GM21786 (cell line): ENCODE measurements around the gene CSPG4.
"Not testable (repeated sequence)": the region's sequence is repeated elsewhere in the genome, so short reads cannot be mapped to it uniquely, and the experiment has no call there.

ENCODE experiments used
- ATAC-seq: cut with Tn5 transposase; IDR thresholded peaks from one replicate; pipeline ENCODE4 v1.9.1; 2021; ENCODE audit not compliant: unreplicated experiment

Gene CSPG4

GRCh38 chr15:75705854-75706681 lies 6.6 kb downstream of the CSPG4 start:
- no peak for ATAC-seq

- ATAC-seq, result not testable (repeated sequence)
Observed at GRCh38 chr15:75705375-75705774, 7.3 kb downstream of the CSPG4 start.

GRCh38 chr15:75704618-75705017 lies 8.0 kb downstream of the CSPG4 start:
- no peak for ATAC-seq

GRCh38 chr15:75704263-75704615 lies 8.4 kb downstream of the CSPG4 start:
- ATAC-seq, result no peak

GRCh38 chr15:75703440-75704262 lies 9.0 kb downstream of the CSPG4 start:
- not testable (repeated sequence) for ATAC-seq

DNA sequence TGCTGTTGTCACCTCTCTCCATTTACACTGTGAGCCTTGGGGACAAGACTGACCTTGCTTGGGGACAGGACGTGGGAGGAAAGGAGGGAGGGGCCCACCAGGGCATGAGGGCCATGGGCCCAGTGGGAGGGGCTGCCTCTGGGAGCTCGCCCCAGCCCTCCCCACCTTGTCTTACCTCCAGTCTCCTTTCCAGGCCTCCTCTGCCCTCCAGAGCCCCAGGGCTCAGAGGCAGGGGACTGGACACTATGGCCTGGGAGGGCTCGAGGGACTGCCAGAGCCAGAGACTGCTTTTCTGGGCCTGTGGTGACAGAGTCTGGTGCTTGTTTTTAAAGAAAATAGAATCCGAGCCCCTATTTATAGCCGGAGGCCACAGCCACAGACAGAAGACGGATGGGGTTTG lies 10.2 kb downstream of the CSPG4 start:
- no peak for ATAC-seq

GRCh38 chr15:75701071-75702003 lies 11.3 kb downstream of the CSPG4 start:
- ATAC-seq, result not testable (repeated sequence)

GRCh38 chr15:75699961-75700874 lies 12.4 kb downstream of the CSPG4 start:
- ATAC-seq, result peak; percentile 70

DNA sequence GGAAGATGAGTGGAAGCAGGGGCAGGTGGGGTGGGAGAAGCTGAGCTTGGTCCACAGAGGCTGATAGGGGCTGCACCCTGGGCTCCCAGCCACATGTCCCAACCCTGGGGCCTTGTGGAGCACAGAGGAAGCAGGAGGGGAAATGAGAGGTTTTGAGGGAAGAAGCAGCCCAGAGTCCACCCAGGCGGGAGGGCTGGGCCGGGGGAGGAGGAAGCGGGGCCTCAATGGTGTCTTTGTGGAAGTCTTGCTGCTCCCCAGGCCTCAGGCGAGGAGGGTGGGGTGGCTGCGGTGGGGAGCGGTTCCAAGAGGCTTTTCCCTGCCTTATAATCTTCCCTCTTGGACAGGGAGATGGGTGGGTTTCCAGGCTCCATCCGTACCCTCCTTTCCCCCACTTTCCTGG lies 13.1 kb downstream of the CSPG4 start:
- not testable (repeated sequence) for ATAC-seq

- not testable (repeated sequence) for ATAC-seq
Observed at GRCh38 chr15:75697974-75698747, 14.5 kb downstream of the CSPG4 start.

GRCh38 chr15:75697523-75697922 lies 15.1 kb downstream of the CSPG4 start:
- no peak for ATAC-seq

DNA sequence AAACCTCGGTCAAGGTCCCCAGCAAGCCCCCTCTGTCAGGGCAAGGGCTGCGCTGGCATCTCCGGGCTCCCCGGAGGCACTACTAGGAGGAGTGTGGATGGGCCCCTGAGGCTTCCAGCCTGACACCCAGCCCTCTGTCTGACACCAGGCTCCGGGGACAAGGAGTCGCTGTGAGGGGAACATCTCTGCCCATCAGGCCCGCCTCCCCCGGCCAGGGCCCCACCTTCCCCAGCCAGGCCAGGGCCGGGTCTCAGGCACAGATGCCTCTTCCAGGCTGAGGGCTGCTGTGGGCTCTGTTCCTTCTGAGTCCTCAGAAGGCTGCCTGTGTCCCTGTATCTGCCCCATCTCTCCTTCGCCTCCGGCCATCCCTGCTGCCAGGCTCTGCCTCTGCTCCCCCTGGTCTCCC lies 15.8 kb downstream of the CSPG4 start:
- ATAC-seq, result no peak

DNA sequence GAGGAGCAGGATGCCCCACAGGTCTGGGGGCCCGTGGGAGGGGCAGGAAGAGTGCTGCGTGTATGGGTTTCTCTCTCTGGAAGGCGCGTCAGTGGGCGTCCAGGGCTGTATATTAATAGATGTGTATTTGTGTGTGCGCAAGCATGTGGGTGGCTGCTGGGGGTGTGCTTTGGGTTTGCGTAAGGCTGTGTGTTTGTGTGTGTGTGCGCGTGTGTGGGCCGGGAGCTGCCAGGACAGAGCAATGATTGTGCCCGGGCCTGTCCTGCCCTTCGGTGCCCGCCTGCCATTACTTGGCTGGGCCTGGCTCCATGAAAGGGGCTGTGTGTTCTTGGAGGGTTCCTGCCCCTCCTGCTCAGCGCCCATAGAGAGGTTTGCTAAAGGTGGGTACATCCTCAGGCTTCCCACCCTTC lies 16.3 kb downstream of the CSPG4 start:
- ATAC-seq, result no peak

DNA sequence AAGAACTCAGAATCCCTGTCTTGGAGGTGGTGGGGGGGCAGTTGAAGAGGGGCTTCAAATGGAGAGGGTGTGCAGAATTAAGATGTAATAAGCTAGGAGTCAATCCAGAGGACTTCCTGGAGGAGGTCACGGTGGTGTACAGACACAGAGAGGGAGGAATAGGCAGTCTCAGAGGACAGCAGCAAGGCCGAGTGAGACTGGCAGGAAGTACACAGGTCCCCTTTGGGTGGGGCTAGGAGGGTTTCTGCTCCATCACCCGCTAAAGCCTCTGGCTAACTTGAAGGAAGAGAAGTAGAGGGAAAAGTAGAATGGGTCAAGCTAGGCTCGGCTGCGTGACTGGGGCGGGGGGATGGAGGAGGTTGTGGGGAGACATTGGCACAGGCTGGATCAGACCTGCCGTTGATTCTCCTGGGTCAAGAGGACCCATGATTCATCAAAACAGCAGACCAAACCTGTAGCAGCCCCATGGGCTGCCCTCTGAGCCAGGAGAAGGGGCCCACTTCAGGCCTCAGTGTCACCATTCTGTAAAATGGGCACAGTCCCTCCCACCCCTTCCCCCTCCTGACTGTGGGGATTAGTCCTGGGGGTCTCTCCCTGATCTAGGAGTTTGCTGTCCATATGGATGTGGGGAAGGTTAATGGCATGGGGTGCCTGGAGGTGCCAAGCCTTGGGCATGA lies 16.9 kb downstream of the CSPG4 start:
- ATAC-seq, result no peak

DNA sequence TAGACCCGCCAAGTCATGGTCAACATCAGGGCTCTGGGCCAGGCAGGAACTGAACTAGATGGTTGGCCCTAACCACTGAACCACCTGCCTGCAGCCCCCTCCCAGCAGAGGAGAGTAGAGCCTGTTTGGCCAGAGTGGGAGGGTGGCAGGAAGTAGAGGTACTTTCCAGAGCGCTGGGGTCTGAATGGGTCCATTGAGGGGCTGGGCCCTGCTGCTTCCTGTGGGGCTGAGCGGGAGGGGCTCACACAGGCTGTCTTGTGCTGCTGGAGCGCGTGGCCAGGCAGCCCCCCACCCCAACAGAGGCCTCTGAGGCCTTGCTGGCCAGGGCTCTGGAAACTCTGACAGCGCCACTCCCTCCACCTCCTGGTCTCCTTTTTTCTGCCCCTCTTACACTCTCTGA lies 17.4 kb downstream of the CSPG4 start:
- no peak for ATAC-seq

DNA sequence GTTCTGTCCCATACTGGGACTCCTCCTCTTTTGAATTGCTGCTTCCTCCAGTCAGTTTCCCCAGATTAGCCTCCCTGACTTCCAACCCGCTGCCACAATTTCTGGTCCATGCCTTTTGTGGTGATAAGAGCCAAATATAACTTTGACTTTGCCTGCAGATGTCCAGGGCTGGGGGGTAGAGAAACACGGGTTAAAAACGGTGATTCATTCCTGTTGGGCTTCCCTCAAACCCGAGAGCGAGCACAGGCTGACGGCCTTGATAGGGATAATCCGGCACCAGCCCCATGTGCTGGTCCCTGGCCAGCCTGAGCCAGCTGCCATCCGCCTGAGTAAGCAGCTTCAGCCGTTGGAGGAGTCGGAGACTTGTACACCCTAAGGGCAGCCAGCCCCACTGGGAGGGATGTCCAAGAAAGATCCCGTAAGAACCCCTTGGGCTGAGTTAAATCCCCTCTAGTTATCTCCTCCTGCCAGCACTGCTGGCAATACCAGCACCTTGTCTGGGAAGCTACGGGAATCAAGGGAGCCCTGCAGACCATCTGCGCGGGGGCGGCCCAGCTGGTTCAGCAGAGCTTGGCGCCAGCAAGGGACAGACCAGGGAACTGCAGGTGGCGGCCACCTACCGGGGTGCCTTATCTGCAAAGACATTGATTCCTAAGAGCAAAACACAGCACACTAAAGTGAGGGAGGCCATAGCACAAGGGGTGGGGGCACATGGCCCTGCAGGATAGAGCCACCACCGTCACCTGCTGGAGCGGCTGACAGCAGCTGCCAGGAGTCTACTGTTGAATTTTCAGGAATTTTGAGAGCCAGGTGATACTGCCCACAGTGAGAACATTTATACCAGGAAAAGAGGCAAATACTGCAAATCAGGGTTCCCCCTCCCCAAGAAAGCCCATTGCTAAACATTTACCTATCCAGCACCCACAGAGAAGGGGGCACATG lies 18.1 kb downstream of the CSPG4 start:
- no peak for ATAC-seq

DNA sequence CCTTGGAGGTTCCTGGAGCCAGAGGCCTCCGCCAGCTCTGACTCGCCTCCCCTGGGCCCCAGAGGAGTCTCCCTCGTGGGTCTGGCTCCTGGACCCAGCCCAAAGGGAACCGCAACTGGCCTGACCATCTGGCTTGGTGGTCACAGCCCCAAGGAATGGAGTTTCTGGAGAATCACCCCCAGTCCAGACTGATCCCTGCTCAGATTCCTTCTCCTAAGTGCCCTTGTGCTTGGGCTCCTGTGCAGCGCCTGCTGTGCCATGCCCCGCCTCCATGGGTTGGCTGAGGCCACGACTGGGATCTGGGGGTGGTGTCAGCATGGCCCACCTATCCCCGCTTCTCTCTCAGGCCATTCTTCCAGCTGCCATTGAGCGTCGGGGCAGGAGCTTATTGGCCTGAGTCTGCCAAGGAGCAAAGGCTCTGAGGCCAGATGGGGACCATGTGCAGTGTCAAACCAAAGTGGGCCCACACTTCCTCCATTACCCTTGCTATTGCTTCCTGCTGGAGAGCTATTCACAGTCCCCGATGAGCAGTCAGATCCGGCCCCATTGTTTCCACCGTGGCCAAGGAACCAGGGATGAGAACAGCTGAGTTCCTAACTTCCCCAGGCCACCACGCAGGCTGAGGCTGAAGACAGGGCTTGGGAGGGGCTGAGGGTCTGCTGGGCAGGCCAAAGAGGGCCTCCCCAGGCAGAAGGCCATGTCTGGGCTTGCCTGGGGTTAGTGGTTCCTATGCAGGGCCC lies 19.0 kb downstream of the CSPG4 start:
- ATAC-seq, result no peak
